ENCODE results near the gene SCN3B. TPM values are rescaled to one million over a fixed set of nuclear protein-coding genes. Genes with fewer than 3 reads are reported as not detected.

SCN3B gene
- total RNA-seq, 1 donor from 2014 or later, result not detected

DNA sequence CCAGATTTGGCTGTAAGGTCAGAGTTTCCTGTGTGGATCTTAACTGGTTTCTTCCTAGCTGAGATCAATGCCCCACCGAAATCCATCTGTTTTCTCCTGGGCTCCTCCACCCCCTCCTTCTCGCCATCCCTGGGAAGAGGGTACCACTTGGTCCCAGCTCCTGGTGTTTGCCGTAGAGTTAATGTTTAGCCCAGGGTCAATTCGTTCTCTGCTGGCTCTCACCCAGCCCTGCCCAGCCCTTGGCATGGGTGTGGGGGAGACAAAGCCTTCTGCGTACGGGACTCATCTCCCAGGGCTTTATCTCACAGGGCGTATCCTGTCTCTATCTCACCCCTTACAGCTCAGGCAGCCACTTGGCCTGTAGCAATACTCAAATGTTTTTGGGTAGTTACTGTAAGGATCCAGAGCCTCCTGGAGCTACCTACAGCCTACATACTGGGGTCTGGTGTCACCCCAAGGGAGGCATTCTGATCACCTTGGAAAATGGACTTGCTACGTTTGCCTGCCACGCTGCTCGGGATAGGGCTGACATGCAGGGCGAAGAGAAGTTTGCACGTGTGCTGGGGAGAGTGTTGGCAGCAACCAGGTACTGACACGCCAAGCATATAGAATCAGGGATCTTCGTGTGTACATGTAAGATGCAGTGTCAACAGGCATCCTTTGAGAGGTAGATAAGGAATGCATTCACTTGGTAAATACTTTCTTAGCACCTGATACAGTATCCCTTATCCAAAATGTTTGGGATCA is 66.1 kb downstream of the SCN3B start:
- Mint-ChIP-seq H3K4me3 (ENCODE audit: low read depth) (no peak overlapping the region), H3K4me1 (ENCODE audit: low read depth) (peaks cover 2% of the 10 kb centered on the region), H3K36me3 (ENCODE audit: low read depth) (peaks cover 35% of the 10 kb centered on the region), H3K27me3 (ENCODE audit: low read depth) (no peaks in the 10 kb centered on the region), H3K9me3 (no peaks in the 10 kb centered on the region), H3K27ac (no peak overlapping the region)
- intact Hi-C loops (cut with micrococcal nuclease), result no loop called here
- no peak for DNase-seq (ENCODE audit: low spot score)

DNA sequence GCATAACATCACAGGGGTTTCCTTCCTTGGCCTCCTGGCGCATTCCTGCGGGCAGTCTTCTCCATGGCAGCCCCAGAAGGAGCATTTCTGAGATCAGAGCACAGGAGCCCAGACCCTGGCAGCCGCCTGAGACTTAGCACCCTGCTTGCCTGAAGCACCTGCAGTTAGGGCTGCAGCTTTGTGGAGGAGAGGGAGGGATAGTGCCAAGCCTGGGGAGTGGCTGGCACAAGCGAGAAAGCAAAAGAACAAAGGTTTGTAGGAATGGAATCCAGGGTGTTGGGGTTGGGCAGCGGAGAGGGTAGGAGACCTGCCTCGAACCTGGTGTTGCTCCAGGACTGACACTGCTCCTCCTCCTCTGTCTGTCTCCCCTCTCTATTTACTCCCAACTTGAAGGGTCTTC is 66.9 kb downstream of the SCN3B start:
- H3K4me3 Mint-ChIP-seq (ENCODE audit: low read depth), result no peak overlapping the region
- intact Hi-C loops (cut with micrococcal nuclease), result no loop called here
- H3K4me1 Mint-ChIP-seq (ENCODE audit: low read depth), result peaks cover 4% of the 10 kb centered on the region
- H3K27ac Mint-ChIP-seq, result no peak overlapping the region
- H3K9me3 Mint-ChIP-seq, result no peaks in the 10 kb centered on the region
- no peak for DNase-seq (ENCODE audit: low spot score)
- H3K36me3 Mint-ChIP-seq (ENCODE audit: low read depth), result peaks cover 38% of the 10 kb centered on the region
- no peaks in the 10 kb centered on the region for H3K27me3 Mint-ChIP-seq (ENCODE audit: low read depth)

DNA sequence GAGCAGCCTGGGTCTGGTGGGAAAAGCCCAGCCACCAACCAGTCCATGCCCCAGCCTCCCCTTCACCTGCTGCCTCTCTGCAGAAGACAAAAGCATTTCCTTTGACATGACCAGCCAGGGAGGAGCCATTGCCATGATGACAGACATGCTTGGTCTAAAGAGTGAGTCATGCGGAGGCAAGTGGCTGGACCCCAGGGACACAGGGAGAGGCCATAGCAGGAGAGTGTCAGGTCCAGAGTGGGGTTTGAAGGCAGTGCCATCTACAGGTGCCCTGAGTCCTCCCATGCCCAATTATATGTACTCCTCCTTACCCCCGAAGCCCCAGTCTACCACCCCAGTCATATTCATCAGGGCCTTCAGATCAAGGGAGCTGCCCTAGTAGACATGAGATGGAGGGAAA is 67.4 kb downstream of the SCN3B start:
- DNase-seq (ENCODE audit: low spot score), result no peak
- intact Hi-C loops (cut with micrococcal nuclease), result no loop called here
- H3K4me3 Mint-ChIP-seq (ENCODE audit: low read depth), result no peak overlapping the region
- peak overlapping the region; percentile 37 for H3K27ac Mint-ChIP-seq
- H3K27me3 Mint-ChIP-seq (ENCODE audit: low read depth), result no peaks in the 10 kb centered on the region
- H3K4me1 Mint-ChIP-seq (ENCODE audit: low read depth), result peaks cover 3% of the 10 kb centered on the region
- no peaks in the 10 kb centered on the region for H3K9me3 Mint-ChIP-seq
- H3K36me3 Mint-ChIP-seq (ENCODE audit: low read depth), result peaks cover 33% of the 10 kb centered on the region

DNA sequence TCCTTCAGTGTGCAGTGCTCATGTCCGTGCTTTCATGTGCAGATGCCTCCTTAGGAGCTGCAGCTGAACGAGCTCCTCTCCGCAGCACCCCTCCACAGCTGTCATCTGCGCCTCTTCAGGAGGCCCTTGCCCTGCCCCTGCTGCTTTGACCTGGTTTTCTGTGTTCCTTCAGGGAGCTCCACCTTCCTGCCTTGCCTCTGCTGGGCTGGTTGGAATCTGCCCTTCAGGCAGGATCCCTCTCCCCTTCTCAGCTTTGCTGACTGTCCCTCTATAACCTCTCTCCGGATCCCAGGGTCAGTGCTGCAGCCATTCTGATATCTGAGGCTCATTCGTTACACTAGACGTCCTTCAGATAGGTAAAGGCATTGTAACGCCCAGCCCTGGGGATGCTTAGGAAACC is 67.9 kb downstream of the SCN3B start:
- Mint-ChIP-seq H3K27me3 (ENCODE audit: low read depth) (no peaks in the 10 kb centered on the region), H3K27ac (no peak overlapping the region), H3K4me3 (ENCODE audit: low read depth) (no peak overlapping the region)

DNA sequence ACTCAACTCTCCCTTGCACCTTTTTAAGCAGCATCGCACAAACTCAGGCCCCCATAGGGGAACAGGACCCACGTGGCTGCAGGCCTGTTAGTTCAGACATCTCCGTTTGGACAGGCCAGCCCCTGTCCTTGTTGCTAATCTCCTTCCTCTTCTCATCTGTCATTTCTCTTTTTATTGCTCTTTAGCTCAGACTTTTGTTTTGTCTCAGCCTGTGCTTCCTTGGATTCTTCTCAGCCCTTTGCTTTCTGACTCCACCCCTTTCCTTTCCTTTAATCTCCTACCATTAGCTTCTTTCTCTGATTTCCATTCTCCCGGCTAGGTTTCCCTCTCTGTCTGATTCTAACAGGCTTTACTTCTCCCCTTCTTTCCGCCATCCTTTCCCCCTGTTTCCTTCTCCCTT is 68.7 kb downstream of the SCN3B start:
- H3K27ac Mint-ChIP-seq, result no peak overlapping the region
- H3K4me1 Mint-ChIP-seq (ENCODE audit: low read depth), result peaks cover 4% of the 10 kb centered on the region
- no peaks in the 10 kb centered on the region for H3K27me3 Mint-ChIP-seq (ENCODE audit: low read depth)
- DNase-seq (ENCODE audit: low spot score), result no peak
- peaks cover 34% of the 10 kb centered on the region for H3K36me3 Mint-ChIP-seq (ENCODE audit: low read depth)
- intact Hi-C loops (cut with micrococcal nuclease), result no loop called here
- H3K9me3 Mint-ChIP-seq, result no peaks in the 10 kb centered on the region
- no peak overlapping the region for H3K4me3 Mint-ChIP-seq (ENCODE audit: low read depth)

More for the DNA sequence above, 67.9 kb downstream of the SCN3B start:
- intact Hi-C loops (cut with micrococcal nuclease), result no loop called here
- no peaks in the 10 kb centered on the region for H3K9me3 Mint-ChIP-seq
- H3K4me1 Mint-ChIP-seq (ENCODE audit: low read depth), result peaks cover 3% of the 10 kb centered on the region
- no peak for DNase-seq (ENCODE audit: low spot score)
- H3K36me3 Mint-ChIP-seq (ENCODE audit: low read depth), result peaks cover 31% of the 10 kb centered on the region

DNA sequence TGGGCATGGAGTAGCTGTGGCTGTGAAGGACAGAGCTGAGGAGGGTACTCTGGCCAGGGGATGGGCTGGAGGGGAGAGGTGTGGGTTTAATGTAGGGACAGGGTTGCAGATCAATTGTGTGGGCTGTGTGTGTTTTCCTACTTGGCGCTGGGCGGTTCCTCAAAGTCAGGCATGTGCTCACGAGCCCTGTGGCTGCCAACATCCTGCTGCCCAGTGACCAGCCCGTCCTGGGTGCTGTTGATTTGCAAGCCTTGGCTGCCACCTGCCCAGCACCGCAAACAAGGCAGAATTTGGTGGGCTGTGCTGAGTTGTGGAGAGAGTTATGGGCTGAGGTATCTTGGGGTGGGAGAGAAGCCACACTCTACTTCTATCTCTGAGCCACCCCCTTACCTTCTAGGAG is 69.2 kb downstream of the SCN3B start:
- H3K4me3 Mint-ChIP-seq (ENCODE audit: low read depth), result no peak overlapping the region
- no peak for DNase-seq (ENCODE audit: low spot score)
- peaks cover 38% of the 10 kb centered on the region for H3K36me3 Mint-ChIP-seq (ENCODE audit: low read depth)
- no peak overlapping the region for H3K27ac Mint-ChIP-seq
- H3K9me3 Mint-ChIP-seq, result no peaks in the 10 kb centered on the region
- no peaks in the 10 kb centered on the region for H3K27me3 Mint-ChIP-seq (ENCODE audit: low read depth)
- intact Hi-C loops (cut with micrococcal nuclease), result no loop called here
- H3K4me1 Mint-ChIP-seq (ENCODE audit: low read depth), result peaks cover 6% of the 10 kb centered on the region

DNA sequence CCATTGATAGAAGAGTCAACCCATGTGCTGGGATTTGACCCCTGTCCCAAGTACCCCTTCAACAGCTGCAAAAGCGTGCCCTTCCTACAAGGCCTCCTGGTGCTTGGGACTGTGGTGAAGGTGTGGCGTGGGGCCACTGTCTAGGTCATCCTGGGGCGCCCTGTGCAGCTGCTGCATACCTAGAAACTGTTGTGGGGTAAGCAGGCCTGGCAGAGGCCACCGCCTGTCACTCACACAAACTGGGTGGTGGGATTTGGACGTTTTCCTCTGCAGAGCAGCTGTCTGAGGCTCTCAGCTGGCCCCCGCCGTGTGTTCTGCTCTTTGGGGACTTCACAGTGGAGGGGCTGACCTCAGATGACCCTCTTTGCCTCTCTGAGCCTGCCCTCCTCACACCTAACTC is 69.7 kb downstream of the SCN3B start:
- intact Hi-C loops (cut with micrococcal nuclease), result no loop called here

DNA sequence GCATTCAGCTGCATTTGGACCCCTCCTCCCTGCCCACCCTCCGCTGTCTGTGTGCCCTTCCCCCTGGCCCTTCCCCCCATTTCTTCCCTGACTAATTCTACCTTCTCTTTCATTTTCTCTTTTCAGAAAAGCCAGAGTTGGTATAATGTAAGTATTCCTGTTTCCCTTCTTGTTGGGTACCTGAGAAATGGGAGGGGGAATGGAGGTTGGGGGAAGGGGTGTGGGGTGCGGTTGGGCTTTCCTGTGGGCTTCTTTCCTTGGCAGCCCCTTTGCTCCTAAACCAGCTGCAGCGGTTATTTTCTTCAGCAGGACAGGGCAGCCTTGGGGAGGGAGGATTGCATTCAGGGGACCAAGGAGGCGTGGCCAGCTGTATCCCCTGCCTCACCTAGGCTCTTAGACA is 70.2 kb downstream of the SCN3B start:
- H3K27ac Mint-ChIP-seq, result no peak overlapping the region
- intact Hi-C loops (cut with micrococcal nuclease), result no loop called here

More for the DNA sequence above, 69.7 kb downstream of the SCN3B start:
- no peak overlapping the region for H3K4me3 Mint-ChIP-seq (ENCODE audit: low read depth)
- no peak for DNase-seq (ENCODE audit: low spot score)
- peaks cover 6% of the 10 kb centered on the region for H3K4me1 Mint-ChIP-seq (ENCODE audit: low read depth)
- no peak overlapping the region for H3K27ac Mint-ChIP-seq
- peaks cover 38% of the 10 kb centered on the region for H3K36me3 Mint-ChIP-seq (ENCODE audit: low read depth)
- H3K27me3 Mint-ChIP-seq (ENCODE audit: low read depth), result no peaks in the 10 kb centered on the region
- no peaks in the 10 kb centered on the region for H3K9me3 Mint-ChIP-seq

DNA sequence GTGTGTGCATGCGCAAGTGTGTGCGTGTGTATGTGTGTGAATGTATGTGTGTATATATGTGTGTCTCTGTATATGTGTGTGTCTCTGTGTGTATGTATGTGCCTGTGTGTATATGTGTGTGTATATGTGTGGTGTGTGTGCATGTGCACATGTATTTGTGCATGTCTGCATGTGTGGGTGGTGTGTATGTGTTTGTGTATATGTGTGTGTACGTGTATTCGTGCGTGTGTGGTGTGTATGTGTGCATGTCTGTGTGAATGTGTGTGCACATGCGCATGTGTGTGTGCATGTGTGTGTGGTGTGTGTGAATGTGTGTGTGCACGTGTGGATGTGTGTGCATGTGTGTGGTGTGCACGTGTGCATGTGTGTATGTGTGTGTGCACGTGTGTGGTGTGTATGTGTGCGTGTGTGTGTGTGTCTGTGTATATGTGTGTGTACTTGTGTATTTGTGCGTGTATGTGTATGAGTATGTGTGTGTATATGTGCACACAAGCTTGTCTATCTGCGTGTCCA is 71.4 kb downstream of the SCN3B start:
- no peaks in the 10 kb centered on the region for H3K9me3 Mint-ChIP-seq
- no peak overlapping the region for H3K27ac Mint-ChIP-seq
- H3K36me3 Mint-ChIP-seq (ENCODE audit: low read depth), result peaks cover 46% of the 10 kb centered on the region
- H3K4me3 Mint-ChIP-seq (ENCODE audit: low read depth), result no peak overlapping the region
- no peaks in the 10 kb centered on the region for H3K27me3 Mint-ChIP-seq (ENCODE audit: low read depth)
- intact Hi-C loops (cut with micrococcal nuclease), result no loop called here
- H3K4me1 Mint-ChIP-seq (ENCODE audit: low read depth), result peaks cover 6% of the 10 kb centered on the region
- DNase-seq (ENCODE audit: low spot score), result no peak

More for the DNA sequence above, 70.2 kb downstream of the SCN3B start:
- Mint-ChIP-seq H3K9me3 (no peaks in the 10 kb centered on the region), H3K36me3 (ENCODE audit: low read depth) (peaks cover 41% of the 10 kb centered on the region), H3K4me1 (ENCODE audit: low read depth) (peaks cover 6% of the 10 kb centered on the region), H3K4me3 (ENCODE audit: low read depth) (no peak overlapping the region), H3K27me3 (ENCODE audit: low read depth) (no peaks in the 10 kb centered on the region)
- DNase-seq (ENCODE audit: low spot score), result no peak

DNA sequence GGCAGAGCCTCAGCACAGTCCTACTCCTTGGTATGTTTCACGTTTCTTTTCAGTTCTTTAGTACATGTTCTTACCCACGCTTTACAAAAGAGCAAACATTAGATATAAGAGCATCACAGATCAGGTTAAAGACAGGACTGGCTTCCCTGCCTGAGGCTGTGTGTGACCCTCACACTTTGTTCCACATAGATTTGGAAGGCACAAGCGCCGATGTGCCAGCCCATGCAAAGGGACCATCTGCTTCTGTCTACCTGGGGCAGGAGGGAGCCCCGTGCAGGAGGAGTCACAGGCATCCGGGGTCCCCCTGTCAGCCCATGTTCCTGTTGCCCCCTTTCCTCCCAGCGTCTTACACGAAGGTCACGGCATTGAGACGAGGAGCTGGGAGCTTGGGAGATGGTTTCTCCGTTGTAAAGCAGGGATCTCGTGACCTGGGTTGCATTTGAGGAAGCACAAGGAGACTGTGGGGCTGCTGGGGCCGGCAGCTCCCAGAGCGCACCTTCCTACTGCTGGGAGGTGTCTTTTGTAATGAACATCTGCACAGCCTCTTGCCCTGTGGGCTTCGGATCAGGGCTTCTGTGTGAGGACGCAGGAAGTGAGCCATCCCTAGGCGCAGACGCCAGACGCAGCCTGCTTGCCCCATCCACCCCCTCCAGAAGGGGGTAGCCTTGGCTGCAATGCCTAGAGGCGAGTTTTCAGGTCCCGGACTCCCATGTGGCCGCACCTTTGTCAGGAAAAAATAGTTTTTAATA is 72.6 kb downstream of the SCN3B start:
- intact Hi-C loops (cut with micrococcal nuclease), result no loop called here

DNA sequence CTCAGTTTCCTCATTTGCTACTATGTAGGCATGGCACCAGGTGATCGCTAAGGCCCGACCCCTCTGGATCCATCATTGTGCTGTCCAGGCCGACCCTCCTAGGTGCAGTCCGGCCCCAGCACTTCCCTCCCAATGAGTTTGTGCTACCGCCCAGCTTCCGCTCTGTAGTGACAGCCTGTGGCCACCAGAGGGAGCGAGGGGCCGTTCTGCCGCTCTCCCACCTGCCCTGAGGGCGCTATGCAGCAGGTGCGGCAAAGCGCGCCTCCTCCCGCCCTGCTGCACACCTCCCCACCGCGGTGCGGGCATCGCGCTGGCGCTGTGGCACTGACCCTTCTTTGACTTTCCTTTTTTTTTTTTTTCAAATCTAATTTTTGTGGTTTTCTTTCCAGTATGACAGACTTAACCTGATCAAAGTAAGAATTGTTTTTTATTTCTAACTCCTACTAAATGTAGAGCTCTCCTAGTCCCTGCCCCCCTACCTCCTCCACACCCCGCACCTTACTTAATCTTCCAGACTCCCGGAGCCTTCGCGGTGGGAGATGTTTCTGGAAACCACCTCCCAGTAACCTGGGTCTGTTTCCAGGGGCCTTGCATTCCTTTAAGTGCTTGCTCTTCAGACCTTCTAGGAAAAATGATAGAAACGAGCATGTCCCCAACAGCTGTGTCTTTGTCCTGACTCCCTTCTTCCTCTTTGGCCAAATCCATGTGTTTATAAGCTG is 73.7 kb downstream of the SCN3B start:
- intact Hi-C loops (cut with micrococcal nuclease), result no loop called here
- H3K36me3 Mint-ChIP-seq (ENCODE audit: low read depth), result peaks cover 42% of the 10 kb centered on the region
- H3K27me3 Mint-ChIP-seq (ENCODE audit: low read depth), result no peaks in the 10 kb centered on the region
- no peak overlapping the region for H3K4me3 Mint-ChIP-seq (ENCODE audit: low read depth)
- H3K4me1 Mint-ChIP-seq (ENCODE audit: low read depth), result peaks cover 9% of the 10 kb centered on the region
- DNase-seq (ENCODE audit: low spot score), result peak; percentile 54
- H3K9me3 Mint-ChIP-seq, result no peaks in the 10 kb centered on the region
- H3K27ac Mint-ChIP-seq, result no peak overlapping the region

More for the DNA sequence above, 72.6 kb downstream of the SCN3B start:
- DNase-seq (ENCODE audit: low spot score), result no peak
- Mint-ChIP-seq H3K36me3 (ENCODE audit: low read depth) (peaks cover 51% of the 10 kb centered on the region), H3K4me1 (ENCODE audit: low read depth) (peaks cover 6% of the 10 kb centered on the region), H3K27me3 (ENCODE audit: low read depth) (no peaks in the 10 kb centered on the region), H3K9me3 (no peaks in the 10 kb centered on the region), H3K4me3 (ENCODE audit: low read depth) (no peak overlapping the region), H3K27ac (no peak overlapping the region)

DNA sequence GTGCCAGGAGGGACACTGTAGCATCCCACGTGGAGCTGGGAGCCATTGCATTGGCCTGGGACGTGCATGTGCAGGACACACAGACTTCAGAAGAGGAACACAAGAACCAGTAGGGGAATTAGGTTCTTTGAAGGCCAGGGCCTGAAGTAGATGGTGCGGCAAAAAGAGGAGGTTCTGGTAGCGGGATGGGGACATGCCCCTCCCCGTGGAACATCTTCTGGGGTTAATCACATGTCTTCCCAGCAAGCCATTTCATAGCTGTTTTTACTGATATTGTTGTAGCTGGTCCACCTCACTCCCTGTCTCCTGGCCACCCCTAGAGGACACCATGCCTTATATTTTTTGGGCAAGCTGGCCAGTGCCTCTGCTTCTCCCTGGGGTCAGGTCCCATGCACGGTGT is 74.3 kb downstream of the SCN3B start:
- Mint-ChIP-seq H3K4me3 (ENCODE audit: low read depth) (no peak overlapping the region), H3K27me3 (ENCODE audit: low read depth) (no peaks in the 10 kb centered on the region), H3K9me3 (no peaks in the 10 kb centered on the region), H3K36me3 (ENCODE audit: low read depth) (peaks cover 41% of the 10 kb centered on the region), H3K27ac (no peak overlapping the region), H3K4me1 (ENCODE audit: low read depth) (peaks cover 9% of the 10 kb centered on the region)
- intact Hi-C loops (cut with micrococcal nuclease), result no loop called here
- no peak for DNase-seq (ENCODE audit: low spot score)

DNA sequence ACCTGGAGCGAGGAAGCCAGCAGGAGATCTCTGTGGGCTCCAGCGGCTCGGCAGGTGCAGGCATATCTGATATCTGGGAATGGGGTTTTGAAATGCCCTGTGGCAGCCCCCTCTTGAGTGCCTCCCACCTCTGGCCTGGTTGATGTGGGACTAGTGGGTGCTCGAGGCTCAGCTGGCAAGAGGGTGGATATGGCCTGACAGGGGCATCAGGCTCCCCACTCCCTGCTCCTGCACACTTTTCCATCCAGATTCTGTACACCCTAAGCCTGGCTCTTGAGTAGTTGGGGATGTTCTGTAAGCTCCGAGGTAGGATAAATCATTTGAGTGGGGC is 75.0 kb downstream of the SCN3B start:
- no peak for DNase-seq (ENCODE audit: low spot score)
- Mint-ChIP-seq H3K9me3 (no peaks in the 10 kb centered on the region), H3K27ac (no peak overlapping the region), H3K4me1 (ENCODE audit: low read depth) (peaks cover 13% of the 10 kb centered on the region), H3K27me3 (ENCODE audit: low read depth) (no peaks in the 10 kb centered on the region), H3K4me3 (ENCODE audit: low read depth) (no peak overlapping the region), H3K36me3 (ENCODE audit: low read depth) (peaks cover 41% of the 10 kb centered on the region)
- intact Hi-C loops (cut with micrococcal nuclease), result loop anchor here (5.0 kb wide), 1 partner anchor 277 kb away; no protein-coding TSS in a partner anchor

All from activated T-helper 2 cell treated with anti-CD3 and anti-CD28 coated beads, Interferon-gamma antibody, Interleukin-2, Interleukin-4, amounts not matched to agents 10 μg/mL and 5 μg/mL and 100 μg/mL, durations not matched to agents 14 hours and 24 hours and 36 hours (primary cell).